NT2/D1 (cell line): ENCODE results near the gene PPA1.

Source experiments
- DNase-seq: peaks from one replicate; pipeline ENCODE4 v3.0.0-alpha.2; 2011; ENCODE audit warnings: low read depth, low spot score
- H3K27me3 ChIP-seq: 2 replicates; pipeline ENCODE4 v1.6.0; 2011; ENCODE audit warnings: mild to moderate bottlenecking; ENCODE audit not compliant: insufficient read length, insufficient read depth
- H3K36me3 ChIP-seq: 2 replicates; pipeline ENCODE4 v1.6.1; 2011; ENCODE audit warnings: mild to moderate bottlenecking, low read length, mixed read lengths; ENCODE audit not compliant: insufficient read depth, insufficient read length
- H3K4me1 ChIP-seq: 2 replicates; pipeline ENCODE4 v1.5.1; 2011; ENCODE audit not compliant: insufficient read depth, insufficient read length
- H3K4me3 ChIP-seq: 2 replicates; pipeline ENCODE4 v1.5.1; 2011; ENCODE audit warnings: low read depth; ENCODE audit not compliant: insufficient read length
- H3K9ac ChIP-seq: 2 replicates; pipeline ENCODE4 v1.6.0; 2011; ENCODE audit warnings: low read depth; ENCODE audit not compliant: insufficient read length
- H3K9me3 ChIP-seq: 2 replicates; pipeline ENCODE4 v1.5.1; 2011; ENCODE audit warnings: mild to moderate bottlenecking, low read length; ENCODE audit not compliant: insufficient read depth
- SUZ12 ChIP-seq: IDR thresholded peaks from 2 replicates; pipeline ENCODE4 v1.6.1; 2011; ENCODE audit not compliant: insufficient read length, insufficient read depth; ENCODE audit errors: extremely low read depth
- YY1 ChIP-seq: IDR thresholded peaks from 2 replicates; pipeline ENCODE4 v1.6.1; 2011; ENCODE audit not compliant: insufficient read length, insufficient read depth
- ZNF274 ChIP-seq: IDR thresholded peaks from 2 replicates; pipeline ENCODE4 v1.6.1; 2011; ENCODE audit warnings: mild to moderate bottlenecking, low read depth, low read length

The PPA1 gene

DNA sequence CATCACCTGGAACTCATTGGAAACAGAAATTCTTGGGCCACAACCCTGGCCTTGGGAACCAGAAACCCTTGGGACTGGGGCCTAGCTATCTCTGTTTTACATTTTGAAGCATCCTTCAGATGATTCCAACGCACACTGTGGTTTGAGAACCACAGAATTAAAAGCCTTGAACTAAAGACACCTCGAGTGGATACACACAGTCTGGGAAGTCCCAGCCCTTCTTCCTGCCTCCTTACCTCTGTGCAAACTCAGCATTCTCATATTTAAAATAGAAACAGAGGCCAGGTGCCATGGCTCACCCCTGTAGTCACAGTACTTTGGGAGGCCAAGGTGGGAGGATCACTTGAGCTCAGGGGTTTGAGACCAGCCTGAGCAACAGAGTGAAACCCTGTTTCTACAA, 37.7 kb upstream of the PPA1 start:
- no peaks in the 10 kb centered on the region for H3K36me3 ChIP-seq
- H3K4me3 ChIP-seq, result no peak overlapping the region
- no peak for TF ChIP-seq ZNF274
- no peaks in the 10 kb centered on the region for H3K27me3 ChIP-seq
- H3K9me3 ChIP-seq, result no peaks in the 10 kb centered on the region
- H3K4me1 ChIP-seq, result peaks cover 6% of the 10 kb centered on the region
- no peak overlapping the region for H3K9ac ChIP-seq
- DNase-seq, result no peak

DNA sequence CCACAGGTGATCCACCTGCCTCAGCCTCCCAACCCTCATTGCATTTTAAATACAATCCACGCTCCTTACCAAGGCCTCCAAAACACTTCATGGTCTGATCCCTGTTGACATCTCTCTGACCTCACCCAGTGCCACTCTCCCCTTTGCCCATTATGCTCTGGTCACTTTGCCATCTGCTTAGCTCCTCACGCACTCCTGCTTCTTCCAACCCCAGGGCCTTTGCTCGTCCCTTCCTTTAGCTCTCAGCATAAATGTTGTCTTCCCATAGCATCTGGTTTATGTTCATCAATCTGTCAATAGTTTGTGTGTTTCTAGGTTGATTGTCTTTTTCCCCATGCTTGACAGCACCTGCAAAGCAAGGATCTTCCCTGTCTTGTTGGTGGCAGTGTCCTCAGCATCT, 36.5 kb upstream of the PPA1 start:
- Histone ChIP-seq H3K9ac (no peak overlapping the region), H3K27me3 (no peaks in the 10 kb centered on the region), H3K36me3 (no peaks in the 10 kb centered on the region), H3K4me1 (peaks cover 4% of the 10 kb centered on the region), H3K4me3 (no peak overlapping the region), H3K9me3 (no peaks in the 10 kb centered on the region)
- no peak for DNase-seq
- no peak for TF ChIP-seq SUZ12
- no peak for TF ChIP-seq ZNF274
- TF ChIP-seq YY1, result no peak

DNA sequence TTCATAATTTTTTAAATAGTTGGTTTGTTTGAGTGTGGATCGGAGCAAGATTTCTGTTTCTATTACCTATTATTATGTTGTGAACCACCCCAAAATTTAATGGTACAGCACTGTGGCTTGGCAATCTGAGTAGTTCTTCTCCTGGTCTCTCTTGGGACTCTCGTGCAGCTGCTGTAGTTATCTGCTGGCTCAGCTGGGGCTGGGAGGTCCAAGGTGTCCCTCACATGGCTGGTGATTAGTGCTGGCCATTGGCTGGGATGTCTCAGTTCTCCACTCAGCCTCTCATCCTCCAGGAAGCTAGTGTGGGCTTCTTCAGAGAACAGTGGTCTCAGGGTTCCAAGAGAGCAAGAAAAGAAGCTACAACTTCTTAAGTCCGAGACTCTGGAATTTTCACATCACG, 35.1 kb upstream of the PPA1 start:
- no peak for DNase-seq
- no peaks in the 10 kb centered on the region for H3K27me3 ChIP-seq
- no peak for TF ChIP-seq SUZ12
- no peak for TF ChIP-seq YY1
- TF ChIP-seq ZNF274, result no peak
- H3K36me3 ChIP-seq, result no peaks in the 10 kb centered on the region
- no peak overlapping the region for H3K9ac ChIP-seq
- H3K4me1 ChIP-seq, result peaks cover 1% of the 10 kb centered on the region
- no peaks in the 10 kb centered on the region for H3K9me3 ChIP-seq
- no peak overlapping the region for H3K4me3 ChIP-seq

DNA sequence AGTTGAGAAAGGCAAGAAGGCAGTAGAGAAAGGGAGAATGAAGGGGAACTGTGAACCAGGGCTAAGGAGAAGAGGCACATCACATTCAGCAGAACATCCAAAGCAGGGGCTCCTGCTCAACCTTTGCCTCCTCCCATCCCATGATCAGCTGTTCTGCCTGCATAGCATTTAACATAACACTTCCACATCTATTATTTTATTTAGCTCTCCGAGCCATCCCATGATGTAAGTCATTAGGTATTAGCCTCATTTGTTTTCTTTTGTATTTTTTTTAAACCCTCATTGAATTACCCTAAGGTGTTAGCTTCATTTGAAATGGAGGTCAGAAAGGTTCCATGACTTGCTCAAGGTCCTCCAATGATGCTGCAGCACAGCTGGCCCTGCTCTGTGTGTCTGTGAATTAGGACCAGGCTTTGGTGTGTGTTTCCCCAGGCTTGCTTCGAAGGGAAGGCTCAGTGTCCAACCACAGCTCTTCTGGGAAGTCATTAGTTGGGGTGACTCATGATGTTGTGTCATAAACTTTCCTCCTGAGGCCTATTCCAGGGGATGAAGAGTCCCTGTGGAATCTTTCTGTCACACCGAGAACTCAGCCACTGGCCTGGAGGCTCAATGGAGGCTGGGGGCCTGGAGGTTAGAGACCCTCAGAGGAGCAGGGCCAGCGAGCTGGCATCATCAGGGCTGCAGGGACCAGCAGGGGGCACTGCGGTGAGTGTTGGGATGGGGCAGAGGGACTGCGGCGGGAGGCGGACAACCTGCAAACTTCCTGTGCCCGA, 34.1 kb upstream of the PPA1 start:
- TF ChIP-seq ZNF274 (no peak), YY1 (no peak), SUZ12 (no peak)
- Histone ChIP-seq H3K27me3 (no peaks in the 10 kb centered on the region), H3K4me1 (no peaks in the 10 kb centered on the region), H3K9me3 (no peaks in the 10 kb centered on the region), H3K36me3 (no peaks in the 10 kb centered on the region), H3K4me3 (no peak overlapping the region), H3K9ac (no peak overlapping the region)
- no peak for DNase-seq

DNA sequence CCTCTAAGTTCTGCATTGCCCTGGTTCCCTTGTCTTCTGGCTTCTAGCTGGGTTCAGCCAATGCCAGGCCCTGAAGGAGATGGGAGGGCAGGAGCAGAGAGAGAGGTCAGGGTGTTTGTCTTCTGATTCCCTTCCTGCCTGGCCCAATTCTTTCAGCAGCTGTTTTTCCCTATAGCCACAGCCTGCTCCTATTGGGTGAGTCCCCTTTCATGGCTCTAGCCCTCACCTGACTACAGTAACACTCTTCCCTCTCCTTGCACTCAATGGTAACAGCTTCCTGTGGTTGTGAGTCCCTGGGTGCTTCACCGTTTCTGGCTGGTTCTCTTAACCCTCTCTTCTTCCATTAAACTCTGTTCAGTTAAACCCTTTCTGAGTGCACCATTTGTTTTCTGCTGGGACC, 33.5 kb upstream of the PPA1 start:
- H3K9me3 ChIP-seq, result no peaks in the 10 kb centered on the region
- H3K4me3 ChIP-seq, result no peak overlapping the region

DNA sequence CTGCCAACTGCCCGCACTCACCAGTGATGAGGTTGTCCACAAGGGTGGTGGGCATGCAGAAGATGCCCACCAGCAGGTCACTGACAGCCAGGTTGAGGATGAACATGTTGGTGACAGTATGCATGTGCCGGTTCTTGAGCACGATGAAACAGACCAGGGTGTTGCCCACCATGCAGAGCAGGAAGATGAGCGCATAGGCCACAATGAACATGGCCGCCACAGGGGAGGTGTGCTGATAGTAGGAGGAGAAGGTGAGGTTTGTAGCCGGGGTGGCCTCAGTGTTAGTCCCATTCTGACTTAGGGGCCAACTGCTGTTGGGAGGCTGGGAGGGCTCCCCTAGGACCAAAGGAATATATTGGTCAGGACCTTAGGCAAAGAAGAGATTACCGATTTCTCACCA, 32.8 kb upstream of the PPA1 start:
- no peak overlapping the region for H3K4me3 ChIP-seq
- H3K9me3 ChIP-seq, result no peaks in the 10 kb centered on the region
- H3K9ac ChIP-seq, result no peak overlapping the region
- no peaks in the 10 kb centered on the region for H3K27me3 ChIP-seq
- TF ChIP-seq ZNF274 (no peak), YY1 (no peak), SUZ12 (no peak)
- no peak for DNase-seq
- no peaks in the 10 kb centered on the region for H3K4me1 ChIP-seq
- no peaks in the 10 kb centered on the region for H3K36me3 ChIP-seq

More for the DNA sequence above, 33.5 kb upstream of the PPA1 start:
- Histone ChIP-seq H3K9ac (no peak overlapping the region), H3K27me3 (no peaks in the 10 kb centered on the region), H3K4me1 (no peaks in the 10 kb centered on the region), H3K36me3 (no peaks in the 10 kb centered on the region)
- no peak for DNase-seq
- no peak for TF ChIP-seq ZNF274
- no peak for TF ChIP-seq YY1
- no peak for TF ChIP-seq SUZ12

DNA sequence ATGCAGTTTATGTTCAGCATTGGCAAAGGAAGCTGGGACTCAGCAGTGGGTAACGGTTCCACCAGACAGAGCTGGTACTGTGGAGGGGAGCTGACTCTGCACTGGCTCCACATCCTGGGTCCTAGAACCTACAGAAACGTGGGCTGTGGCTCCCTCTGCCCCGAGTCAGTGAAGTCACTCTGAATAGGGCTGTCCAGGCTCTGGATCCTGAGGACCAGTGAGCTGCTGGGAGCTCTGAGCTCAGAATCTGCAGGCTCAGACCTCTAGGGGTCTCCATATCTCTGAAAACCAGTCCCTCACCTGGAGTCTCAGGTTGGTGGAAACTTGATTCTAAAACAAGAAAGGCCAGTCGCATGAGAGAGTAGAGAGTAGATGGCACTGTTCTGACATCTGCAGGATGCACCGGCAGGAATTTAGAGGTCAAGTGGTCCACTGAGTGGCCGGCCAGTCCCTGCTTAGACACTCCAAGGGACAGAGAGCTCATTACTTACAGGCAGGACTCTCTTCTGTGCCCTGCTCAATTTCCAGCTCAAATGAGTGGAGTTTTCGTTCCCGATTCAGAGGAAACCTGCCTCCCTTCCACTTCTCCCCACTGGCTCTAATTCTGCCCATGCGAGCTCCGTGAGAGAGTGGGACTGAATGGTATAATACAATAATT, 31.9 kb upstream of the PPA1 start:
- H3K9ac ChIP-seq, result no peak overlapping the region
- no peaks in the 10 kb centered on the region for H3K4me1 ChIP-seq
- no peaks in the 10 kb centered on the region for H3K36me3 ChIP-seq
- no peak for DNase-seq
- TF ChIP-seq SUZ12, result no peak
- no peak for TF ChIP-seq YY1
- no peak for TF ChIP-seq ZNF274
- H3K27me3 ChIP-seq, result no peaks in the 10 kb centered on the region
- H3K9me3 ChIP-seq, result no peaks in the 10 kb centered on the region
- H3K4me3 ChIP-seq, result no peak overlapping the region
